Retinal pigment epithelial cell (primary cell): ENCODE results near the gene PDGFD.

ENCODE experiments used
- DNase-seq: peaks from one replicate; pipeline ENCODE4 v3.0.0-alpha.2; 2010; ENCODE audit warnings: low read depth
- H3K4me3 ChIP-seq: 2 replicates; pipeline ENCODE4 v1.5.1; 2011; ENCODE audit warnings: mild to moderate bottlenecking, low read length, control low read depth, moderate library complexity
- TF ChIP-seq, protein P1 (sequence below): conservative IDR thresholded peaks from 2 replicates; pipeline ENCODE4 v1.5.1; 2011; ENCODE audit warnings: low read depth, low read length, control low read depth, inconsistent platforms

PDGFD gene

DNA sequence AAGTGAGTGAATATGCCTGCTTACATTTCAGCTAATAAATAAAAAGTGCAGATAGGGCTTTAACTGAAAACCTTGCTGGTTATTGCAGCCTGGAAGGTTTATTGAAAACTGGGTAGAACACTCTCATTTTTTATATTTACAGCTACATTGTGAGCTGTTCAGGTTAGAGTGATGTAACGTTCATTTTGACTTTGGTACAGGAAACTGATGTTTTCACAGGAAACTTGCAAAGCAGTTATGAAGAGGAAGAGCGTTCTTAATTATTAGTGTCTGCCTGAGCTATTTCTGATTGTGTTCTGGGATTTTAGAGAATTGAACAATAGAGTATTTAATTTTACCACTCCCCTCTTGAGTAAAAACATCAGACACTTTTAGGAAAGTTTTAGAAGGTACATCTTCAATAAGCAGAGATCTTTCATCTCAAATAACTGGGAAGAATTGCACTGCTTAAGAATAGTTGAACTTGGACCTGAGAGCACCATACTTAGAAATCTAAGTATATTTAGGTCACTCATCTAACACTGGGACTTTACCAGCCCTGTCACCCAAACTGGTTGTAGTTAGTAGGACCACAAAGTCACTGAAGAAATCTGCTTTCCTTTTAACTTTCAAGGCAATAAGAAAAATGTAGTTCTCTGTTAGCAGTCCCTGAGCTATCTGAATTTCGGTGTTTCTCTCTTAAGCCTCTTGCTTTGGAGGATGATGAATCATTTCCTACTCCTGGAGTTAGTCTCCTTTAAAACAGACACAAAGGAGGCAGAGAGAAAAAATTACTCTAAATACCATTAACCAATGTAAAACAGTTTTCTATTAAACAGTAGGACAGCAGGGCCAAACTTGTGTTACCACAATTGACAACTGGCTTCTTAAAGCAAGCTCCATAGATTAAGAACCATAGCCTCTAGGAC is 256.1 kb downstream of the PDGFD start:
- TF ChIP-seq, protein P1, sequence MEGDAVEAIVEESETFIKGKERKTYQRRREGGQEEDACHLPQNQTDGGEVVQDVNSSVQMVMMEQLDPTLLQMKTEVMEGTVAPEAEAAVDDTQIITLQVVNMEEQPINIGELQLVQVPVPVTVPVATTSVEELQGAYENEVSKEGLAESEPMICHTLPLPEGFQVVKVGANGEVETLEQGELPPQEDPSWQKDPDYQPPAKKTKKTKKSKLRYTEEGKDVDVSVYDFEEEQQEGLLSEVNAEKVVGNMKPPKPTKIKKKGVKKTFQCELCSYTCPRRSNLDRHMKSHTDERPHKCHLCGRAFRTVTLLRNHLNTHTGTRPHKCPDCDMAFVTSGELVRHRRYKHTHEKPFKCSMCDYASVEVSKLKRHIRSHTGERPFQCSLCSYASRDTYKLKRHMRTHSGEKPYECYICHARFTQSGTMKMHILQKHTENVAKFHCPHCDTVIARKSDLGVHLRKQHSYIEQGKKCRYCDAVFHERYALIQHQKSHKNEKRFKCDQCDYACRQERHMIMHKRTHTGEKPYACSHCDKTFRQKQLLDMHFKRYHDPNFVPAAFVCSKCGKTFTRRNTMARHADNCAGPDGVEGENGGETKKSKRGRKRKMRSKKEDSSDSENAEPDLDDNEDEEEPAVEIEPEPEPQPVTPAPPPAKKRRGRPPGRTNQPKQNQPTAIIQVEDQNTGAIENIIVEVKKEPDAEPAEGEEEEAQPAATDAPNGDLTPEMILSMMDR = no peak
- H3K4me3 ChIP-seq = no peak overlapping the region
- DNase-seq = no peak

DNA sequence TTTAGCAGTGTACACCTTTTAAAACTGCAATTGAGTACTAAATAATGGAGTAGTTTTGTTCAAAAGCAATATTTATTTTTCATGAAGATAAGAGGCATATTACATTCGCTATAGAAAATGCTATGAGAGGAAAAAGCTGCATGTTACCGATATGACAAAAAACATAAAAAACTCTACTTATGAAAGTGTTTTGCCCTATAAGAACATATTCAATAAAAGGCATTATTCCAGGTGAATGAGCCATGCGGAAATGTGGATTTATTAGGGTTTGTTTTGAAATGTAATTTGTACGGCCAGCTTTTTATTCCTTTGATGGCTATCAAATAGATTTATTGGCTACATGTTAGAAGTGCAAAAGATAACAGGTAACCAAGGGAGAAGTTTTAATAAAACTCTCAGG is 256.8 kb downstream of the PDGFD start:
- H3K4me3 ChIP-seq = no peak overlapping the region
- TF ChIP-seq, protein P1 = no peak
- no peak for DNase-seq

GRCh38 chr11:103906291-103906867 is 257.6 kb downstream of the PDGFD start:
- DNase-seq = no peak
- H3K4me3 ChIP-seq = no peak overlapping the region
- TF ChIP-seq, protein P1 = no peak

- TF ChIP-seq, protein P1 = no peak
- no peak for DNase-seq
- no peak overlapping the region for H3K4me3 ChIP-seq
Measured at GRCh38 chr11:103904324-103904667, 259.7 kb downstream of the PDGFD start.

DNA sequence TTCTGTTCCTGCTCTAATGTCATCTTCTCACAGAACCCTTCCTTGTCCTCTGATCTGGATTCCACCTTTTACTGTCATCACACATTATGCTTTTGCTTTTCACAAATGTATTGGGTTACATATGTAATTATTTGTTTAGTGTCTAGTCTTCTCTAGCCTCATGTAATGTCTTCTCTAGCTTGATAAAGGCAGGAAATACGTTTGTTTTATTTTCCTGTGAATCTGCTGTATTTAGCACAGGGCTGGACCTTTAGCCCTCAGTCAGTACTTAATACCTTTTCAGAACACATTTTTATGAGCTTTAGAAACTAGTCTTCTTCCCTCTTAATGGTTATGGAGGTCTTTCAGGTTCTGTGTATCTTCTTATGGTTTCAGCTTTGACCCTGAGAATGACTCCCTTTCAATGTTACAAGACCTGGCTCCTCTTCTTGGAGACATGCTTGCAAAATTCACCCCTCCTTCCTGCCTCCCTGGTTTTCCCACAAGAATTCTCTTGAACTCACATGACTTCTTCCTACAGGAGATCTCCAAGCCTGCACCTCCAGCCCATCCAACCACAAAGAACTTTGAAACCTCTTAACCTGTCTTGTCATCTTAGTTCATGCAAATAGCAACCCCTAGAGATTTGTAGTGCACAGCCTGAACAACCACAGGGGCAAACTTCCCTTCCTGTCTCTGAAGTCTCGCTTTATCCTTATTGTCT is 260.2 kb downstream of the PDGFD start:
- no peak for DNase-seq
- TF ChIP-seq, protein P1 = no peak
- no peak overlapping the region for H3K4me3 ChIP-seq

GRCh38 chr11:103902994-103903393 is 261.0 kb downstream of the PDGFD start:
- TF ChIP-seq, protein P1 = no peak
- no peak for DNase-seq
- H3K4me3 ChIP-seq = no peak overlapping the region

GRCh38 chr11:103901656-103902055 is 262.3 kb downstream of the PDGFD start:
- no peak overlapping the region for H3K4me3 ChIP-seq
- TF ChIP-seq, protein P1 = no peak

More at GRCh38 chr11:103901656-103902055, 262.3 kb downstream of the PDGFD start:
- no peak for DNase-seq
